ENCODE data around the gene CYP19A1. TPM values are rescaled to one million over a fixed set of nuclear protein-coding genes. Genes with fewer than 3 reads are reported as not detected.
A peak's percentile ranks its signal among the peaks of the same experiment; 100 is the strongest.

Gene CYP19A1
- total and polyA plus RNA-seq, 2 of the 8 experiments (the other 6 are each of a cell fraction or from before 2014, with no cell fraction given), result not detected

- no peak overlapping the region for H3K4me3 ChIP-seq (ENCODE audit: extremely low read depth in 1 of 4, insufficient read depth in 2 of 4, low read depth in 3 of 4, low read length in 4 of 4)
- WGBS, 2 experiments (ENCODE audit: extremely low coverage in 1 of 2, insufficient coverage in 1 of 2, insufficient read length in 1 of 2, insufficient replicate concordance in 2 of 2, low coverage in 1 of 2, low lambda C conversion rate in 2 of 2, missing lambda C conversion rate in 1 of 2), result 34% methylated on average over 14 of the region's 14 CpGs; no CpG with 5 or more reads in 1 of the 2 experiments
- H3K4ac ChIP-seq (replicated peaks; ENCODE audit: insufficient read length, low read depth, low read length), result no peak overlapping the region
- H4K5ac ChIP-seq (ENCODE audit: insufficient read length, low read depth, low read length), result no peak overlapping the region
- no peaks in the 10 kb centered on the region for H3K79me2 ChIP-seq (ENCODE audit: control insufficient read depth in 1 of 2, insufficient read depth in 2 of 2, low read length in 2 of 2)
- H2BK12ac ChIP-seq (ENCODE audit: low read depth, low read length), result no peak overlapping the region
- no peaks in the 10 kb centered on the region for H3K27me3 ChIP-seq (replicated peaks in 1 of 4; ENCODE audit: control insufficient read depth in 3 of 4, extremely low read depth in 1 of 4, insufficient read depth in 3 of 4, low read length in 3 of 4)
- no peak overlapping the region for H2BK5ac ChIP-seq (ENCODE audit: low read depth, low read length)
- H2BK20ac ChIP-seq (ENCODE audit: low read length), result peak overlapping the region; percentile 82; the same call in 1 of the 2 replicates
- no peaks in the 10 kb centered on the region for H3K23me2 ChIP-seq (ENCODE audit: low read depth, low read length)
- H4K8ac ChIP-seq (ENCODE audit: extremely low read depth, insufficient read depth, low read length), result no peak overlapping the region
- POLR2A ChIA-PET (ENCODE audit: partially characterized antibody), result no interaction called here
- no peak overlapping the region for H4K91ac ChIP-seq (replicated peaks; ENCODE audit: insufficient read length, low read length)
- no peaks in the 10 kb centered on the region; a peak in 1 of 7 replicates for H3K4me1 ChIP-seq (replicated peaks in 1 of 4; ENCODE audit: control insufficient read depth in 3 of 4, insufficient read depth in 4 of 4, low read length in 3 of 4)
- no peak overlapping the region for H3K9ac ChIP-seq (replicated peaks in 1 of 4; ENCODE audit: extremely low read depth in 1 of 4, low read depth in 3 of 4, low read length in 3 of 4)
- H2BK15ac ChIP-seq (ENCODE audit: low read length), result no peak overlapping the region
- no peaks in the 10 kb centered on the region for H3K36me3 ChIP-seq (ENCODE audit: control insufficient read depth in 2 of 4, insufficient read depth in 4 of 4, low read length in 3 of 4)
- FAIRE-seq (peak; percentile 99), DNase-seq (ENCODE audit: low read depth in 1 of 2, low spot score in 2 of 2) (peak in 1 of 2 experiments; percentile 61)
- no peak overlapping the region for H2AFZ ChIP-seq (ENCODE audit: low read length)
- no peak overlapping the region for H3K18ac ChIP-seq (ENCODE audit: extremely low read depth, low read length)
- no peak overlapping the region for H3K14ac ChIP-seq (ENCODE audit: insufficient read length)
- H2BK120ac ChIP-seq (replicated peaks; ENCODE audit: low read depth, low read length), result no peak overlapping the region
- H2AK5ac ChIP-seq (ENCODE audit: low read depth, low read length), result no peak overlapping the region
- H4K20me1 ChIP-seq (replicated peaks in 1 of 2; ENCODE audit: control insufficient read depth in 1 of 2, insufficient read depth in 2 of 2, low read length in 2 of 2), result no peaks in the 10 kb centered on the region
- H3K56ac ChIP-seq (replicated peaks; ENCODE audit: insufficient read length, low read depth, low read length), result no peak overlapping the region
- no peak overlapping the region for H3K4me2 ChIP-seq (ENCODE audit: insufficient read depth in 1 of 2, low read depth in 2 of 2, low read length in 2 of 2)
- no peaks in the 10 kb centered on the region for H3K79me1 ChIP-seq (ENCODE audit: low read depth, low read length)
- CTCF ChIA-PET (ENCODE audit: partially characterized antibody), result interaction anchor here (0.6 to 10.6 kb wide), 54 partner anchors 9 to 1411 kb away, joined by 3 to 263 read pairs (median 5); no protein-coding TSS in a partner anchor
- H3K27ac ChIP-seq (ENCODE audit: low read depth, low read length), result no peak overlapping the region
- 0 out of 4 replicates have a peak, but pooled peaks cover 0 to 2% of the 10 kb centered on the region in 2 experiments for H3K9me3 ChIP-seq (ENCODE audit: insufficient read depth in 2 of 2, low read depth in 1 of 2, low read length in 1 of 2)
- no peak overlapping the region for H3K23ac ChIP-seq (ENCODE audit: insufficient read length)
- TF ChIP-seq CTCF (IDR thresholded peaks at IDR 0.05; ENCODE audit: control extremely low read depth in 1 of 3, insufficient read depth in 1 of 3, low read depth in 1 of 3, low read length in 3 of 3) (peak; percentile 83 to 99 (median 98)), ATF3 (IDR thresholded peaks at IDR 0.05; ENCODE audit: insufficient read depth, low read depth, low read length) (no peak), TAF1 (IDR thresholded peaks at IDR 0.05; ENCODE audit: low read depth, low read length) (no peak), CREB1 (IDR thresholded peaks at IDR 0.05) (no peak), BRCA1 (IDR thresholded peaks at IDR 0.05; ENCODE audit: low read depth, low read length) (no peak), YY1 (IDR thresholded peaks at IDR 0.05; ENCODE audit: low read depth, low read length) (peak; percentile 86), EGR1 (IDR thresholded peaks at IDR 0.05; ENCODE audit: borderline replicate concordance, low read depth, low read length) (no peak), RAD21 (IDR thresholded peaks at IDR 0.05 in 1 of 2, conservative IDR thresholded peaks at IDR 0.05 in 1 of 2; ENCODE audit: low read depth in 2 of 2, low read length in 2 of 2) (peak; percentile 99 to 100), CTBP2 (IDR thresholded peaks at IDR 0.05; ENCODE audit: borderline replicate concordance, insufficient read depth, insufficient read length, low read length) (no peak)
Measured at GRCh38 chr15:51380999-51381806, 42.8 kb upstream of the CYP19A1 start.
